ENCODE measurements around the gene CBLC. TPM values are rescaled to one million over a fixed set of nuclear protein-coding genes. Genes with fewer than 3 reads are reported as not detected.

The CBLC gene
- total and polyA plus RNA-seq, 2 of the 4 experiments (the other 2 are of a cell fraction): not detected

DNA sequence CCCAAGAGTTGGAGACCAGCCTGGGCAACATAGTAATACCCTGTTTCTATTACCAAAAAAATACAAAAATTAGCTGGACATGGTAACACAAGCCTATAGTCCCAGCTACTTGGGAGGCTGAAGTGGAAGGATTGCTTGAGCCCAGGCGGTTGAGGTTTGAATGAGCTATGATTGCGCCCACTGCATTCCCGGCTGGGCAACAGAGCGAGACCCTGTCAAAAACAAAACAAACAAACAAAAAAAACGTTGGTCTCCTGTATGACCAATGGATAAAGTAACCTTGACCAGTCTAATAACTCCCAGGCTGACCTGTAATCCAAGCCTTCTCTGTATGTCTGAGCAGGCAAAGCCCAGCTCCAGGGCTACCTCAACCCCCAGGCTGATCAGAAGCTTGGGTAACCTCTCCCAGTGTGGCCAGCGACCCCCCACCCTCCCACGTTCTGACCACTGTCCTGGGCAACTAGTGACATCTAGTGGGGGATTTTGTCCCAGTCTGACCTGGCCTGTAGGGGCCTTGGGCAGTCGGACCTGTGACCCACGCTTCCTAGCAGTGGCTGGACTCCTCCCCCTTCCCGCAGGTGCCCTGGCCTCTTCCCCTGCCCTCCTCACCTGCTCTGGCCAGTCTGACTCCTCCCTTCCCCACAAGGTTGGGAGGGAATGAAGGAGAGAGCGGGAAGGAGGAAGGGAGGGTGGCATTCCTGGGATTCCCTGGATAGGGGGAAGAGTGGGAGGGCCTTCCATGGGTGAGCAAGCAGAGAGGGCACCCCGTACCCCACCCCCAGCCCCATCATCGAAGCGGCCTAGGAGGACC lies 30.2 kb downstream of the CBLC start (continued):
- TF ChIP-seq ELK1 (IDR thresholded peaks at IDR 0.05; ENCODE audit: borderline replicate concordance, low read depth, low read length): no peak

Measured in IMR-90 (cell line).